Fibroblast of lung (primary cell): Measurements from ENCODE around the gene CSN1S1. TPM values are rescaled to one million over a fixed set of nuclear protein-coding genes. Genes with fewer than 3 reads are reported as not detected.

ENCODE experiments used
- DNase-seq, 2 donors: peaks; one replicate each; pipeline versions ENCODE4 v3.0.0 to v3.0.0-alpha.2; 2010; ENCODE audit warnings: low read depth in 2 of 2
- H2AFZ ChIP-seq: 2 replicates; pipeline ENCODE4 v1.5.1; 2012; ENCODE audit warnings: low read length, control low read depth, inconsistent platforms
- H3K27ac ChIP-seq: 2 replicates; pipeline ENCODE4 v1.5.1; 2011; ENCODE audit warnings: low read length, control low read depth; ENCODE audit not compliant: insufficient read depth
- H3K27me3 ChIP-seq: 2 replicates; pipeline ENCODE4 v1.5.1; 2011; ENCODE audit warnings: mild to moderate bottlenecking, low read length; ENCODE audit not compliant: control insufficient read depth, insufficient read depth
- H3K36me3 ChIP-seq: 2 replicates; pipeline ENCODE4 v1.5.1; 2011; ENCODE audit warnings: low read length; ENCODE audit not compliant: control insufficient read depth, insufficient read depth
- H3K4me1 ChIP-seq: 2 replicates; pipeline ENCODE4 v1.5.1; 2011; ENCODE audit warnings: low read length; ENCODE audit not compliant: control insufficient read depth, insufficient read depth; ENCODE audit errors: extremely low read depth
- H3K4me2 ChIP-seq: 2 replicates; pipeline ENCODE4 v1.5.1; 2011; ENCODE audit warnings: low read length, control low read depth; ENCODE audit not compliant: insufficient read depth; ENCODE audit errors: extremely low read depth
- H3K4me3 ChIP-seq, 4 experiments: fragments of 200-600 bp in 1 of 4; sonication (generic) in 1 of 4; replicated peaks in 1 of 4; 2 replicates each; pipeline ENCODE4 v1.5.1; 2011 to 2016; ENCODE audit warnings: low read length in 4 of 4, low read depth in 3 of 4, mild to moderate bottlenecking in 3 of 4, control low read depth in 2 of 4, inconsistent platforms in 1 of 4, mixed read lengths in 1 of 4; ENCODE audit not compliant: insufficient read depth in 1 of 4; ENCODE audit errors: control extremely low read depth in 1 of 4
- H3K79me2 ChIP-seq: 2 replicates; pipeline ENCODE4 v1.5.1; 2012; ENCODE audit warnings: mild to moderate bottlenecking, low read length, inconsistent platforms; ENCODE audit not compliant: control insufficient read depth, insufficient read depth
- H3K9ac ChIP-seq: 2 replicates; pipeline ENCODE4 v1.5.1; 2011; ENCODE audit warnings: mild to moderate bottlenecking, low read length, control low read depth; ENCODE audit not compliant: insufficient read depth
- H3K9me3 ChIP-seq: 2 replicates; pipeline ENCODE4 v1.5.1; 2012; ENCODE audit warnings: low read depth, low read length; ENCODE audit not compliant: control insufficient read depth, insufficient read depth
- H4K20me1 ChIP-seq: 2 replicates; pipeline ENCODE4 v1.5.1; 2011; ENCODE audit warnings: low read length; ENCODE audit not compliant: control insufficient read depth, insufficient read depth; ENCODE audit errors: extremely low read depth
- EZH2 ChIP-seq: IDR thresholded peaks from 2 replicates; pipeline ENCODE4 v1.5.1; 2012; ENCODE audit warnings: low read length, control low read depth, mild to moderate bottlenecking; ENCODE audit errors: missing control alignments
- polyA minus RNA-seq: library from RNA; depleted of rRNA, polyadenylated mRNA; stranded (reverse); fragments of >200 nt; gene quantifications from 2 replicates; pipeline ENCODE4 v1.2.3, GENCODE V29; 2011; ENCODE audit warnings: low replicate concordance
- polyA plus RNA-seq, 2 donors: library from polyadenylated mRNA; depleted of rRNA in 1 of 2; stranded (reverse) in 1 of 2; unstranded in 1 of 2; fragments of >200 nt; gene quantifications; 2 replicates each; pipeline ENCODE4 v1.2.1, GENCODE V29; 2011 to 2012; ENCODE audit warnings: missing spikeins in 1 of 2
- total RNA-seq: library from RNA; depleted of rRNA; stranded (reverse); fragments of >200 nt; gene quantifications from 2 replicates; pipeline ENCODE4 v1.2.1, GENCODE V29; 2014
- TF ChIP-seq, protein P1 (sequence below), 2 donors: IDR thresholded peaks in 1 of 2; conservative IDR thresholded peaks in 1 of 2; 1 replicate in 1 of 2; 2 replicates in 1 of 2; pipeline ENCODE4 v1.5.1; 2011 to 2012; ENCODE audit warnings: low read length in 2 of 2, control low read depth in 1 of 2, inconsistent platforms in 1 of 2, low read depth in 1 of 2, mild to moderate bottlenecking in 1 of 2

Gene CSN1S1, protein sequence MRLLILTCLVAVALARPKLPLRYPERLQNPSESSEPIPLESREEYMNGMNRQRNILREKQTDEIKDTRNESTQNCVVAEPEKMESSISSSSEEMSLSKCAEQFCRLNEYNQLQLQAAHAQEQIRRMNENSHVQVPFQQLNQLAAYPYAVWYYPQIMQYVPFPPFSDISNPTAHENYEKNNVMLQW
- total RNA-seq: not detected in 2 replicates
- polyA plus RNA-seq: not detected in 2 replicates
- not detected in 2 replicates for polyA plus RNA-seq (2012)
- not detected in 2 replicates for polyA minus RNA-seq

DNA sequence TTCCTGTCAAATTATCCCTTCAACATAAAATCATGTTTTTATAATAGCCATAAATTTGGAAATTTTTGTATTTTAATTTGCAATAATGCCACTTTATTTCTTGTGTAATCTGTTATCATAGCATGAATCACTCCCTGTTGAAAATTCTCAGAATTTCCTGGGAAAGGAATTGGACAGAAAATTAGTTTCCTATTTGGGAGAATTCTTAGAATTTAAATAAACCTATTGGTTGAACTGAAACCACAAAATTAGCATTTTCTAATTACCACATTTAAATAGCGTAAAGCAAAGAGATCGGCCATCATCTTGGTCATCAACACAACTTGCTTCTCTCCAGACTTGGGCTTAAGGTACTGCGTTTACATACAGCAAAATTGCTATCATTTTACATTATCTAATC lies at the start of gene CSN1S1:
CSN1S1 (plus strand) TSS at position 301 of the 400 bp plus-strand sequence. CDS start 1,488 bp downstream, outside the sequence.
- Histone ChIP-seq H4K20me1 (no peaks in the 10 kb centered on the region), H3K27ac (no peak within 1 kb of the TSS), H3K36me3 (no peaks in the 10 kb centered on the region), H3K27me3 (no peaks in the 10 kb centered on the region), H3K9me3 (no peaks in the 10 kb centered on the region), H3K4me2 (no peak within 1 kb of the TSS), H3K4me1 (no peaks in the 10 kb centered on the region), H3K4me3 (no peak within 1 kb of the TSS), H2AFZ (no peak within 1 kb of the TSS), H3K79me2 (no peaks in the 10 kb centered on the region), H3K9ac (no peak within 1 kb of the TSS)
- no peak for DNase-seq
- TF ChIP-seq, protein P1, sequence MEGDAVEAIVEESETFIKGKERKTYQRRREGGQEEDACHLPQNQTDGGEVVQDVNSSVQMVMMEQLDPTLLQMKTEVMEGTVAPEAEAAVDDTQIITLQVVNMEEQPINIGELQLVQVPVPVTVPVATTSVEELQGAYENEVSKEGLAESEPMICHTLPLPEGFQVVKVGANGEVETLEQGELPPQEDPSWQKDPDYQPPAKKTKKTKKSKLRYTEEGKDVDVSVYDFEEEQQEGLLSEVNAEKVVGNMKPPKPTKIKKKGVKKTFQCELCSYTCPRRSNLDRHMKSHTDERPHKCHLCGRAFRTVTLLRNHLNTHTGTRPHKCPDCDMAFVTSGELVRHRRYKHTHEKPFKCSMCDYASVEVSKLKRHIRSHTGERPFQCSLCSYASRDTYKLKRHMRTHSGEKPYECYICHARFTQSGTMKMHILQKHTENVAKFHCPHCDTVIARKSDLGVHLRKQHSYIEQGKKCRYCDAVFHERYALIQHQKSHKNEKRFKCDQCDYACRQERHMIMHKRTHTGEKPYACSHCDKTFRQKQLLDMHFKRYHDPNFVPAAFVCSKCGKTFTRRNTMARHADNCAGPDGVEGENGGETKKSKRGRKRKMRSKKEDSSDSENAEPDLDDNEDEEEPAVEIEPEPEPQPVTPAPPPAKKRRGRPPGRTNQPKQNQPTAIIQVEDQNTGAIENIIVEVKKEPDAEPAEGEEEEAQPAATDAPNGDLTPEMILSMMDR (conservative IDR thresholded peaks at IDR 0.05 in 1 of 2, IDR thresholded peaks at IDR 0.05 in 1 of 2; ENCODE audit: low read depth in 1 of 2, low read length in 2 of 2): no peak
- no peak for TF ChIP-seq EZH2

DNA sequence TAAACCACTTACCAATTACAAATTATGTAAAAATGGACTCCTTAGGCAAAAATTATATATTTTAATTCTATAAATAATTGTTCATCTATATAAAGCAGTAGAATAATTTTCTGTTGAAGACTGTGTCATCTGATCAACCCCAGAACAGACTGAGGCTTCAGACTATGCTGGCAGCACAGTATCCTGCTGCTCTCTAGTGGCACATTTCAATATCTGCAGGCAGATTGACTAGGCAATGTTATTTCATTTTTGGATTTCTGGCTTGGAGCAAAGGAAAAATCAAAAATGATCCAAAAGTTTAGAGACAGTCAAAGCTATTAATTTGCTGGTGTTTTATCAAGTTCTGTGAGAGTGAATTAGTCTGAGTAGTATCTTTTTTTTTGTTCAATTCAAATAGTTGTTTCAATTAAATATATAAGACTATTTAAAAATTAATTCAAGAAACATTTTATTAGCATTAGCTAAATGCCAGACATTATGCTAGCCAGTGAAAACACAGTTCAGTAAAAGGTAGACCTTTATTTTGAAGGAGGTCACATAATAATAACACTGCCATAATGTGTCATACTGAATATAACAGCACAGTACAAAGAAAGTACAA lies 49.6 kb upstream of the CSN1S1 start:
- TF ChIP-seq, protein P1 (conservative IDR thresholded peaks at IDR 0.05 in 1 of 2, IDR thresholded peaks at IDR 0.05 in 1 of 2; ENCODE audit: low read depth in 1 of 2, low read length in 2 of 2): peak; percentile 70 to 88
- TF ChIP-seq EZH2: no peak
- Histone ChIP-seq H3K4me1 (no peaks in the 10 kb centered on the region), H3K9ac (no peak overlapping the region), H3K4me3 (no peak overlapping the region), H3K9me3 (no peaks in the 10 kb centered on the region), H3K27ac (no peak overlapping the region), H4K20me1 (no peaks in the 10 kb centered on the region), H3K4me2 (no peak overlapping the region), H3K79me2 (no peaks in the 10 kb centered on the region), H2AFZ (no peak overlapping the region), H3K36me3 (no peaks in the 10 kb centered on the region), H3K27me3 (no peaks in the 10 kb centered on the region)
- peak; percentile 26 to 77 for DNase-seq

DNA sequence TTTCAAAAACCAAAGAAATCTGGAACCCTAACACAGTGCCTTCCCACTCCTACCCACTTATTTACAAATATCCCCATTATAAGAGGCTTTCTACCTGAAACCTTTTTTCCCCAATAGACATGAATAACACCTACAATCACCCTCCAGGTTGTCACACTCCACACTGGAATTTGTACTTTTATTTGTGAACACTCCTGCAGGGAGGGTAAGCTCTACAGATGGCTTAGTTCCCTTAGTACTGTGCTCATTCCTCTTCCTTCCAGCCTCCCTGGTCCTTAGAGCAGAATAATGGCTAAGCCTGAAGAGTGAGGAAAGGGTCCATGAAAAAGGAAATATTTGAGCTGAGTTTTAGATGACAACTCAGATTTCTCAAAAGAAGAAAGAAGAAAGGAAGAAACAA lies 48.7 kb upstream of the CSN1S1 start:
- no peaks in the 10 kb centered on the region for H3K79me2 ChIP-seq
- no peak for DNase-seq
- TF ChIP-seq, protein P1 (conservative IDR thresholded peaks at IDR 0.05 in 1 of 2, IDR thresholded peaks at IDR 0.05 in 1 of 2; ENCODE audit: low read depth in 1 of 2, low read length in 2 of 2): no peak
- TF ChIP-seq EZH2: no peak
- no peak overlapping the region for H3K27ac ChIP-seq
- no peaks in the 10 kb centered on the region for H3K36me3 ChIP-seq
- H3K9ac ChIP-seq: no peak overlapping the region
- no peak overlapping the region for H2AFZ ChIP-seq
- H4K20me1 ChIP-seq: no peaks in the 10 kb centered on the region
- no peak overlapping the region for H3K4me3 ChIP-seq
- H3K9me3 ChIP-seq: no peaks in the 10 kb centered on the region
- H3K27me3 ChIP-seq: no peaks in the 10 kb centered on the region
- H3K4me2 ChIP-seq: no peak overlapping the region
- no peaks in the 10 kb centered on the region for H3K4me1 ChIP-seq
